A549 (cell line): Measurements from ENCODE around the gene AFAP1. TPM values are rescaled to one million over a fixed set of nuclear protein-coding genes. Genes with fewer than 3 reads are reported as not detected.

Experiments used
- ATAC-seq, 2 experiments: fragments of 200-7000 bp in 1 of 2; fragments of >200 bp in 1 of 2; cut with Nextera tagmentation in 1 of 2; cut with Tn5 transposase in 1 of 2; 3 replicates each; pipeline versions ENCODE4 v1.8.0 to v1.9.1; 2018 to 2020; ENCODE audit warnings: mild to moderate bottlenecking in 1 of 2, moderate library complexity in 1 of 2
- CTCF ChIA-PET: fragments of 300-600 bp; sonication (Branson Sonifier 250); formaldehyde crosslinking; extraction: SDS; loops from one replicate; lab custom pipeline; 2021; ENCODE audit warnings: antibody characterized with exemption, inconsistent platforms; lab: Yijun Ruan, JAX
- POLR2A ChIA-PET: fragments of 350-600 bp; formaldehyde crosslinking; extraction: SDS; loops from one replicate; lab custom pipeline; 2021; ENCODE audit warnings: antibody characterized with exemption, inconsistent platforms; lab: Yijun Ruan, JAX
- DNase-seq, 2 experiments: peaks; one replicate each; pipeline versions ENCODE4 v3.0.0 to v3.0.0-alpha.2; 2011 to 2016; ENCODE audit warnings: low read depth in 1 of 2, low spot score in 1 of 2
- FAIRE-seq: peaks from 2 replicates; lab custom pipeline; 2011; peaks lifted over from hg19 to GRCh38; lab: Jason Lieb, UNC
- H3K27ac ChIP-seq, 2 experiments: fragments of >200 bp; sonication (Bioruptor Twin); formaldehyde crosslinking; 3 replicates each; pipeline ENCODE4 v1.5.1; 2016 to 2017
- H3K4me1 ChIP-seq: fragments of >200 bp; sonication (Bioruptor Twin); formaldehyde crosslinking; 3 replicates; pipeline ENCODE4 v1.6.1; 2016
- H3K4me2 ChIP-seq: fragments of >200 bp; sonication (Bioruptor Twin); formaldehyde crosslinking; 3 replicates; pipeline ENCODE4 v1.6.1; 2016
- H3K4me3 ChIP-seq: fragments of >200 bp; sonication (Bioruptor Twin); formaldehyde crosslinking; 3 replicates; pipeline ENCODE4 v1.5.1; 2016
- H3K9me3 ChIP-seq: fragments of >200 bp; sonication (Bioruptor Twin); formaldehyde crosslinking; 3 replicates; pipeline ENCODE4 v1.6.1; 2016
- CBX2 ChIP-seq: fragments of 200-600 bp; sonication (generic); IDR thresholded peaks from 2 replicates; pipeline ENCODE4 v1.6.1; 2016; ENCODE audit warnings: low read depth, mild to moderate bottlenecking, borderline replicate concordance
- CBX8 ChIP-seq: fragments of 200-600 bp; sonication (generic); IDR thresholded peaks from 2 replicates; pipeline ENCODE4 v1.6.1; 2016
- EHF ChIP-seq: fragments of 250-450 bp; sonication (Bioruptor Pico); IDR thresholded peaks from 2 replicates; pipeline ENCODE4 v1.5.0; 2020; ENCODE audit warnings: mild to moderate bottlenecking
- FOXS1 ChIP-seq: fragments of 250-450 bp; sonication (Bioruptor Pico); IDR thresholded peaks from 2 replicates; pipeline ENCODE4 v1.5.0; 2020; ENCODE audit warnings: mild to moderate bottlenecking, moderate library complexity
- GATA3 ChIP-seq: IDR thresholded peaks from 2 replicates; pipeline ENCODE4 v1.6.1; 2012; ENCODE audit warnings: borderline replicate concordance
- HEYL ChIP-seq: fragments of 250-450 bp; sonication (Bioruptor Pico); IDR thresholded peaks from 2 replicates; pipeline ENCODE4 v1.8.0; 2021; ENCODE audit warnings: mild to moderate bottlenecking, moderate library complexity
- JUNB ChIP-seq: fragments of >200 bp; sonication (Bioruptor Twin); formaldehyde crosslinking; IDR thresholded peaks from 2 replicates; pipeline ENCODE4 v1.6.1; 2016
- KDM1A ChIP-seq: fragments of 200-600 bp; sonication (generic); IDR thresholded peaks from 2 replicates; pipeline ENCODE4 v1.6.1; 2016; ENCODE audit warnings: low read depth, mild to moderate bottlenecking
- KDM5A ChIP-seq: fragments of 200-600 bp; sonication (generic); IDR thresholded peaks from 2 replicates; pipeline ENCODE4 v1.6.1; 2016; ENCODE audit warnings: antibody characterized with exemption, mild to moderate bottlenecking
- MAFK ChIP-seq: fragments of 450-650 bp; IDR thresholded peaks from 2 replicates; pipeline ENCODE4 v1.6.1; 2014; ENCODE audit not compliant: partially characterized antibody
- MAZ ChIP-seq: fragments of 150-350 bp; IDR thresholded peaks from 2 replicates; pipeline ENCODE4 v1.6.1; 2014; ENCODE audit warnings: antibody characterized with exemption, low read depth, low read length, borderline replicate concordance
- NPAS2 ChIP-seq: fragments of 250-450 bp; sonication (Bioruptor Pico); IDR thresholded peaks from 2 replicates; pipeline ENCODE4 v1.8.0; 2022; ENCODE audit warnings: mild to moderate bottlenecking, moderate library complexity, borderline replicate concordance
- POLR2AphosphoS2 ChIP-seq: conservative IDR thresholded peaks from 2 replicates; pipeline ENCODE4 v1.6.1; 2012; ENCODE audit warnings: low read length, improper control_type of control experiment, inconsistent platforms
- RAD21 ChIP-seq, 2 experiments: fragments of >200 bp in 1 of 2; sonication (Bioruptor Twin) in 1 of 2; formaldehyde crosslinking in 1 of 2; IDR thresholded peaks in 1 of 2; conservative IDR thresholded peaks in 1 of 2; 2 replicates in 1 of 2; 3 replicates in 1 of 2; pipeline ENCODE4 v1.6.1; 2012 to 2018; ENCODE audit warnings: inconsistent platforms in 1 of 2
- SMC3 ChIP-seq: fragments of >200 bp; sonication (Bioruptor Twin); formaldehyde crosslinking; IDR thresholded peaks from 3 replicates; pipeline ENCODE4 v1.6.1; 2018; ENCODE audit warnings: inconsistent platforms
- TFCP2L1 ChIP-seq: fragments of 250-450 bp; sonication (Bioruptor Pico); IDR thresholded peaks from 2 replicates; pipeline ENCODE4 v1.5.0; 2021; ENCODE audit warnings: mild to moderate bottlenecking
- TP53 ChIP-seq: fragments of 250-450 bp; sonication (Bioruptor Pico); IDR thresholded peaks from 2 replicates; pipeline ENCODE4 v1.5.0; 2021; ENCODE audit warnings: mild to moderate bottlenecking, moderate library complexity
- ZC3H11A ChIP-seq: fragments of 450-650 bp; IDR thresholded peaks from 2 replicates; pipeline ENCODE4 v1.6.1; 2014; ENCODE audit warnings: antibody characterized with exemption, mild to moderate bottlenecking
- ZFP36 ChIP-seq: fragments of 450-650 bp; IDR thresholded peaks from 2 replicates; pipeline ENCODE4 v1.6.1; 2014; ENCODE audit warnings: borderline replicate concordance; ENCODE audit not compliant: partially characterized antibody
- ZNF302 ChIP-seq: fragments of 250-450 bp; sonication (Bioruptor Pico); IDR thresholded peaks from 2 replicates; pipeline ENCODE4 v1.9.0; 2021; ENCODE audit warnings: inconsistent platforms, mild to moderate bottlenecking, moderate library complexity
- ZSCAN20 ChIP-seq: fragments of 250-450 bp; sonication (Bioruptor Pico); IDR thresholded peaks from 2 replicates; pipeline ENCODE4 v1.8.0; 2022; ENCODE audit warnings: mild to moderate bottlenecking, moderate library complexity
- WGBS: methylation state at CpG from one replicate; pipeline ENCODE4 v1.1.6; 2017; ENCODE audit errors: missing lambda C conversion rate; 5-methylcytosine and 5-hydroxymethylcytosine counted together
- polyA plus RNA-seq, 4 experiments: library from polyadenylated mRNA; depleted of rRNA in 3 of 4; stranded (reverse); fragments of >200 nt; fragmentation: RNase III in 1 of 4; extraction: RNeasy Plus Mini Kit Qiagen cat#74134 plus additional on column Dnase treatment in 1 of 4; gene quantifications; 2 replicates in 3 of 4; 3 replicates in 1 of 4; pipeline ENCODE4 v1.2.3, GENCODE V29; 2011 to 2017
- TF ChIP-seq, protein P1 (sequence below): fragments of 450-650 bp; IDR thresholded peaks from 2 replicates; pipeline ENCODE4 v1.6.1; 2014; ENCODE audit warnings: antibody characterized with exemption
- TF ChIP-seq, protein P2 (sequence below): fragments of 200-600 bp; sonication (generic); IDR thresholded peaks from 2 replicates; pipeline ENCODE4 v1.6.1; 2016; ENCODE audit warnings: antibody characterized with exemption, mild to moderate bottlenecking, moderate library complexity
- TF ChIP-seq, protein P3 (sequence below): fragments of >200 bp; sonication (Bioruptor Twin); formaldehyde crosslinking; IDR thresholded peaks from 3 replicates; pipeline ENCODE4 v1.5.1; 2016

Gene AFAP1
- polyA plus RNA-seq, 2 of the 4 experiments (the other 2 are of a cell fraction), result 25.4 to 29.6 TPM

DNA sequence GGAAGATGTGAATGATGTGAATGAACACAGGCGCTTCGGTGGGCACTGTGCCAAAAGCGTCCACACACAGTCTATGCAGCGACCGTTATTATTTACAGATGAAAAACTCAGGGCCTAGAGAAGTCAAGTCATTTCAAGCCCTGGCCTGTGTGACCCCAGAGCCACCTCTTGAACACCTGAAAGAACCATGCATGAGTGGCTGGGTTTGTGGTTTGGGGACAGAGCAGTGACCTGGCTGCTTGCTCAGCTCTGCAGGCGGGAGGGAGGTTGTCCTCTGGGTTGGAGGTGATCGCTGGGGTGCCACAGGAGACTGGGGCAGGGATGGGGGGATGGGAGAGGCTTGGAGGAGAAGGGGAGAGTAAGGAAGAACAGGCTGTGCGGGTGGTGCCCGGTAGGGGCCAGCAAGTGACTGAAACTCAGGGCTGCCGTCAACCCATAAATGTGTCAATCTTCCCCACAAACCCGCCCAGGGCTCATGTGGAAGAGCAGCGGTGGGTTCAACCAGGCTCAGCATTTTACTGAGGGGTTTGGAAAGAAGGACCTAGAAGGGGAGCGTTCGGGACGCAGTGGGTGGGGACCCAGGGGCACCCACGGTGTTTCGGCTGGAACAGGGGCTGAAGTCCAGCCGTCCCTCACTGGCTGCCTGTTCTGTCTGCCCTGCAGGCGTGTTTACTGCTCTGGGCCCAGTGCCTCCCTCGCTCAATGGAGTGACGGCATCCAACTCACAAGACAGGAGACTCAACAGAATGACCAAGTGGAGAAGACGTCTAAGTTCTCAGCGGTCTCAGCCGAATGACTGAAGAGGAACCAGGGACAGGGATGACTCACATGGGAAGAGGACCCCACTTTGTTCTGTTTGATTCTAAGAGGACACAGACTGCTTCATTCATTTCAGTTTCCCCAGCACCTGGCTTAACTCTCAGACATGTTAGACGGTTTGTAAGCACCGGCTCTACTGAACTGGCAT lies 167.8 kb downstream of the AFAP1 start:
- ChIA-PET CTCF (interaction anchor here (0.9 to 2.9 kb wide), 6 partner anchors 10 to 216 kb away, joined by 3 to 13 read pairs (median 4); no protein-coding TSS in a partner anchor), POLR2A (no interaction called here)
- Histone ChIP-seq H3K4me3 (no peak overlapping the region), H3K27ac (no peak overlapping the region), H3K4me1 (no peaks in the 10 kb centered on the region), H3K4me2 (no peak overlapping the region), H3K9me3 (no peaks in the 10 kb centered on the region)
- DNase-seq, result no peak
- TF ChIP-seq GATA3 (no peak), KDM1A (no peak), TP53 (no peak), CBX2 (no peak), ZNF302 (CRISPR knock-in tag) (no peak), HEYL (CRISPR knock-in tag) (no peak), NPAS2 (no peak), ZFP36 (no peak), ZSCAN20 (CRISPR knock-in tag) (no peak), KDM5A (no peak), JUNB (no peak), EHF (no peak)
- TF ChIP-seq, protein P1, sequence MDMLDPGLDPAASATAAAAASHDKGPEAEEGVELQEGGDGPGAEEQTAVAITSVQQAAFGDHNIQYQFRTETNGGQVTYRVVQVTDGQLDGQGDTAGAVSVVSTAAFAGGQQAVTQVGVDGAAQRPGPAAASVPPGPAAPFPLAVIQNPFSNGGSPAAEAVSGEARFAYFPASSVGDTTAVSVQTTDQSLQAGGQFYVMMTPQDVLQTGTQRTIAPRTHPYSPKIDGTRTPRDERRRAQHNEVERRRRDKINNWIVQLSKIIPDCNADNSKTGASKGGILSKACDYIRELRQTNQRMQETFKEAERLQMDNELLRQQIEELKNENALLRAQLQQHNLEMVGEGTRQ, result no peak
- 81% methylated on average over 24 of the region's 26 CpGs for WGBS
- no peak for FAIRE-seq
- ATAC-seq, result no peak; a peak in 1 of 6 replicates

DNA sequence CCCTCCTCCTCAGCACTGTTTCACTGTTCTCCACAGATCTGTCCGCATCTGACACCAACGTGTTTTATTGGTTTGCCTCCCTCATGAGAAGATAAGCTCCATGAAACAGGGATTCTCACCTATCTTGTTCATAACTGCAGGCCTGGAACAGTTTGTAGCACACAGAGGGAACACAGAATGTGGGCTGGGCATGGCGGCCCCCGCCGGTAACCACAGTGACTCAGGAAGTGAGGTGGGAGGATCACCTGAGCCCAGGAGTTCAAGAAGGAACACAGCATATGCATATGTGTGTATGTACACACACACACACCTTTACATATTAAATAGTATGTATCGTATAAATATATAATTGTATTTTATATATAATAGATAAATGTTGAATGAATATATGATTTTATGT lies 168.6 kb downstream of the AFAP1 start:
- ChIA-PET POLR2A (interaction anchor here (1.0 kb wide), 1 partner anchor 28 kb away, joined by 3 read pairs; no protein-coding TSS in a partner anchor), CTCF (interaction anchor here (0.7 to 2.1 kb wide), 10 partner anchors 10 to 253 kb away, joined by 3 to 13 read pairs (median 3); no protein-coding TSS in a partner anchor)
- 91% methylated on average over 6 of the region's 6 CpGs for WGBS
- H3K27ac ChIP-seq, result no peak overlapping the region
- no peak for TF ChIP-seq MAZ
- no peak for TF ChIP-seq SMC3
- TF ChIP-seq FOXS1 (CRISPR knock-in tag), result no peak
- TF ChIP-seq TFCP2L1 (CRISPR knock-in tag), result no peak
- TF ChIP-seq, protein P2, sequence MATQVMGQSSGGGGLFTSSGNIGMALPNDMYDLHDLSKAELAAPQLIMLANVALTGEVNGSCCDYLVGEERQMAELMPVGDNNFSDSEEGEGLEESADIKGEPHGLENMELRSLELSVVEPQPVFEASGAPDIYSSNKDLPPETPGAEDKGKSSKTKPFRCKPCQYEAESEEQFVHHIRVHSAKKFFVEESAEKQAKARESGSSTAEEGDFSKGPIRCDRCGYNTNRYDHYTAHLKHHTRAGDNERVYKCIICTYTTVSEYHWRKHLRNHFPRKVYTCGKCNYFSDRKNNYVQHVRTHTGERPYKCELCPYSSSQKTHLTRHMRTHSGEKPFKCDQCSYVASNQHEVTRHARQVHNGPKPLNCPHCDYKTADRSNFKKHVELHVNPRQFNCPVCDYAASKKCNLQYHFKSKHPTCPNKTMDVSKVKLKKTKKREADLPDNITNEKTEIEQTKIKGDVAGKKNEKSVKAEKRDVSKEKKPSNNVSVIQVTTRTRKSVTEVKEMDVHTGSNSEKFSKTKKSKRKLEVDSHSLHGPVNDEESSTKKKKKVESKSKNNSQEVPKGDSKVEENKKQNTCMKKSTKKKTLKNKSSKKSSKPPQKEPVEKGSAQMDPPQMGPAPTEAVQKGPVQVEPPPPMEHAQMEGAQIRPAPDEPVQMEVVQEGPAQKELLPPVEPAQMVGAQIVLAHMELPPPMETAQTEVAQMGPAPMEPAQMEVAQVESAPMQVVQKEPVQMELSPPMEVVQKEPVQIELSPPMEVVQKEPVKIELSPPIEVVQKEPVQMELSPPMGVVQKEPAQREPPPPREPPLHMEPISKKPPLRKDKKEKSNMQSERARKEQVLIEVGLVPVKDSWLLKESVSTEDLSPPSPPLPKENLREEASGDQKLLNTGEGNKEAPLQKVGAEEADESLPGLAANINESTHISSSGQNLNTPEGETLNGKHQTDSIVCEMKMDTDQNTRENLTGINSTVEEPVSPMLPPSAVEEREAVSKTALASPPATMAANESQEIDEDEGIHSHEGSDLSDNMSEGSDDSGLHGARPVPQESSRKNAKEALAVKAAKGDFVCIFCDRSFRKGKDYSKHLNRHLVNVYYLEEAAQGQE, result no peak
- no peak for TF ChIP-seq POLR2AphosphoS2
- TF ChIP-seq KDM1A, result no peak
- no peak for TF ChIP-seq RAD21 (conservative IDR thresholded peaks at IDR 0.05 in 1 of 2, IDR thresholded peaks at IDR 0.05 in 1 of 2)
- no peak for TF ChIP-seq CBX8
- TF ChIP-seq, protein P3, sequence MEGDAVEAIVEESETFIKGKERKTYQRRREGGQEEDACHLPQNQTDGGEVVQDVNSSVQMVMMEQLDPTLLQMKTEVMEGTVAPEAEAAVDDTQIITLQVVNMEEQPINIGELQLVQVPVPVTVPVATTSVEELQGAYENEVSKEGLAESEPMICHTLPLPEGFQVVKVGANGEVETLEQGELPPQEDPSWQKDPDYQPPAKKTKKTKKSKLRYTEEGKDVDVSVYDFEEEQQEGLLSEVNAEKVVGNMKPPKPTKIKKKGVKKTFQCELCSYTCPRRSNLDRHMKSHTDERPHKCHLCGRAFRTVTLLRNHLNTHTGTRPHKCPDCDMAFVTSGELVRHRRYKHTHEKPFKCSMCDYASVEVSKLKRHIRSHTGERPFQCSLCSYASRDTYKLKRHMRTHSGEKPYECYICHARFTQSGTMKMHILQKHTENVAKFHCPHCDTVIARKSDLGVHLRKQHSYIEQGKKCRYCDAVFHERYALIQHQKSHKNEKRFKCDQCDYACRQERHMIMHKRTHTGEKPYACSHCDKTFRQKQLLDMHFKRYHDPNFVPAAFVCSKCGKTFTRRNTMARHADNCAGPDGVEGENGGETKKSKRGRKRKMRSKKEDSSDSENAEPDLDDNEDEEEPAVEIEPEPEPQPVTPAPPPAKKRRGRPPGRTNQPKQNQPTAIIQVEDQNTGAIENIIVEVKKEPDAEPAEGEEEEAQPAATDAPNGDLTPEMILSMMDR, result no peak
- TF ChIP-seq MAFK, result no peak
- TF ChIP-seq ZC3H11A, result no peak
- no peaks in the 10 kb centered on the region for H3K9me3 ChIP-seq
- no peak for FAIRE-seq
- H3K4me1 ChIP-seq, result no peaks in the 10 kb centered on the region
- H3K4me3 ChIP-seq, result no peak overlapping the region
- DNase-seq, result no peak
- ATAC-seq, result no peak
- no peak overlapping the region for H3K4me2 ChIP-seq
